ENCODE data around the gene GNAZ.

- TF ChIP-seq CTCF (IDR thresholded peaks at IDR 0.05) (no peak), POLR2A (IDR thresholded peaks at IDR 0.05) (no peak), POLR2AphosphoS5 (IDR thresholded peaks at IDR 0.05) (no peak), EP300 (IDR thresholded peaks at IDR 0.05; ENCODE audit: low read depth) (no peak)
Measured at GRCh38 chr22:23090457-23090835, 20.1 kb downstream of the GNAZ start.

Measured in transverse colon (tissue), 4 donors.